GM21360 (cell line): ENCODE data around the gene DPPA2.
"Not testable (repeated sequence)": the region's sequence is repeated elsewhere in the genome, so short reads cannot be mapped to it uniquely, and the experiment has no call there.

Source experiments
- ATAC-seq: cut with Tn5 transposase; IDR thresholded peaks from one replicate; pipeline ENCODE4 v1.9.1; 2021; ENCODE audit warnings: mild to moderate bottlenecking, moderate library complexity; ENCODE audit not compliant: unreplicated experiment

The DPPA2 gene, protein sequence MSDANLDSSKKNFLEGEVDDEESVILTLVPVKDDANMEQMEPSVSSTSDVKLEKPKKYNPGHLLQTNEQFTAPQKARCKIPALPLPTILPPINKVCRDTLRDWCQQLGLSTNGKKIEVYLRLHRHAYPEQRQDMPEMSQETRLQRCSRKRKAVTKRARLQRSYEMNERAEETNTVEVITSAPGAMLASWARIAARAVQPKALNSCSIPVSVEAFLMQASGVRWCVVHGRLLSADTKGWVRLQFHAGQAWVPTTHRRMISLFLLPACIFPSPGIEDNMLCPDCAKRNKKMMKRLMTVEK

GRCh38 chr3:109316162-109316730 lies at the start of gene DPPA2:
Gene DPPA2 (minus strand): TSS chr3:109316517. CDS start chr3:109314542, 1,975 bp downstream.
- ATAC-seq = no peak

DNA sequence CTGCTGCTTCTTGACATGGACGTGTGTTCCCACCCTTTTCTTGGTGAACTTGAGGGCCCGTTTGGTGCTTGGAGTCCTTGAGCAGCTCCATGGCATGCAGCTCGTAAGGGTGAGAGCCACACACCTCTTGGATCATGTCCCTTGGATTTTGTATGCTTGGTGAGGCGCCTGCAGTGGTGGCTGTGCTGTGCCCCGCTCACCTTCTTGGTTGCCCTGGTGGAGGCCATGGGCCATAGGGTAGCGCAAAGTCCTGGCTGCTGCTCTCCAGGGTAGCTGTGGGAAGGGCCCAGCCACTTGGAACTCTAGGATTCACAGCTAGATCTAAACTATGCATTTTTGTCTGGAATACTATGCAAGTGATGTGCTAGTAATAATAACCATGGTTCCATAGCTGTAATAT lies 47.8 kb upstream of the DPPA2 start:
- no peak for ATAC-seq

- no peak for ATAC-seq
Measured at GRCh38 chr3:109363634-109364033, 47.3 kb upstream of the DPPA2 start.

DNA sequence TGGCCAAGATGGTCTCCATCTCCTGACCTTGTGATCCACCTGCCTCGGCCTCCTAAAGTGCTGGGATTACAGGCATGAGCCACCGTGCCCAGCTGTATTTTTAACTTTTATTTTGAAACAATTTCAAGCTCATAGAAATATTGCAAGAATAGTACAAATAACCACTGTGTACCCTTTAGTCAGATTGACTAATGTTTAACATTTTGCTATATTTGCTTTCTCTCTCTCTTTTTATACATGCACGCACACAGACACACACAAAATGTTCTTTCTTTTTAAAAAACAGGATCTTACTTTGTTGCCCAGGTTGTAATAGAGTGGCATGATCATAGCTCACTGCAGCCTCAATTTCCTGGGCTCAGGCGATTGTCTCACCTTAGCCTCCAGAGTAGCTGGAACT lies 46.5 kb upstream of the DPPA2 start:
- ATAC-seq = no peak

- not testable (repeated sequence) for ATAC-seq
Measured at GRCh38 chr3:109358809-109359208, 42.5 kb upstream of the DPPA2 start.

DNA sequence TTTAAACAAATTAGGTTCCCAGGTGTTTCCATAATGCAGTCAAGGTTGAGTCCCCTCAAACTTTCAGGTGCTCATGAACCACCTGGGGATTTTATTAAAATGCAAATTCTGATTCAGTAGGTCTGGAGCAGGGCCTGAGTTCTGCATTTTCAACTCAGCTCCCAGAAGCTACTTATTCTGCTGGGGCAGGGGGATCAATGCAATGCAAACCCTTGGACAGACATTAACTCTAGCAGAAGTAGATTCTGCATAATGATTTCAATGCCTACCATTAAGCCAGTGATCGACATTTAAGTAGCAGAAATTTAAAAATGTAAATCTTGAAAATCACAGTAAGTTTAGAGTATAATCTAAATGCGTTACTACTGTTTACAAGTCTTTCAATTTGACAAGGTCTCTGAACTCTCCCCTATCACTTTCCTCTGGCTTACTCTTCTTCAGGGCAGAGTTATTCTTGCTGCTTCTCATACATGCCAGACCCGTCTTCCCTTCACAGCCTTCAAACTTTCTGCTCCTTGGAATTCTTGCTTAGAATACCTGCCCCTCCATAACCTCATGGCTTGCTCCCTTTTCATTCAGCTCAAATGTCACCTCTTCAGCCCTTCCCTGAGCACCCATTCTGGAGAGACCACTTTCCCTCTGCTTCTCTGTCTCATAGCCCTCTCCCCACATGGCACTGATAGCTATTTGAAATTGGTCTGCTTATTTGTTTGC lies 40.3 kb upstream of the DPPA2 start:
- no peak for ATAC-seq

- ATAC-seq = no peak
Measured at GRCh38 chr3:109355625-109356441, 39.5 kb upstream of the DPPA2 start.

- no peak for ATAC-seq
Measured at GRCh38 chr3:109353057-109353456, 36.7 kb upstream of the DPPA2 start.

- no peak for ATAC-seq
Measured at GRCh38 chr3:109351231-109351630, 34.9 kb upstream of the DPPA2 start.

DNA sequence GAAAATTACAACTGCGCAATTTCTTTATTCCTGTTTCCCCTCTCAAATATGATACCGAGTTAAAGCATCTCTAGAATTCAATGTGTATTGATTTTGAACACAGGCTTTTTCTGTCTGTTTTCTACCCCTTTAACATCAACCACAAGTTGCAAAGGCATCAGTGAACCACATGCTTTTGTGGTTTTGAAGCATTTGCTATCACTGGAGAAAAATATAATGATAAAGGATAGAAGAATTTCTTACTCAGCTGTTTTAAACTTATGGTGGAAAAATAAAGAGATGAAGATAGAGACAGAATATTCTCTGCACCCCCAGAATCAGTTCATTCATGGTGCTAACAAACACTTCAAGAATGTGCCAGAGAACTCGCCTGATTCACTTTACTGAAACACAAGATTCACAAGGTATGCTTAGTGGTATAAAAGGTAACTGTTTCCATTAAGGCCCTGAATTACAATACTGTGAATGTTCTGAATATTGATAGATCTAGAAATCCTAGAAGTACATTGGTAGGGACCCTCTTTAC lies 30.5 kb upstream of the DPPA2 start:
- no peak for ATAC-seq

GRCh38 chr3:109346099-109346498 lies 29.8 kb upstream of the DPPA2 start:
- ATAC-seq = no peak

DNA sequence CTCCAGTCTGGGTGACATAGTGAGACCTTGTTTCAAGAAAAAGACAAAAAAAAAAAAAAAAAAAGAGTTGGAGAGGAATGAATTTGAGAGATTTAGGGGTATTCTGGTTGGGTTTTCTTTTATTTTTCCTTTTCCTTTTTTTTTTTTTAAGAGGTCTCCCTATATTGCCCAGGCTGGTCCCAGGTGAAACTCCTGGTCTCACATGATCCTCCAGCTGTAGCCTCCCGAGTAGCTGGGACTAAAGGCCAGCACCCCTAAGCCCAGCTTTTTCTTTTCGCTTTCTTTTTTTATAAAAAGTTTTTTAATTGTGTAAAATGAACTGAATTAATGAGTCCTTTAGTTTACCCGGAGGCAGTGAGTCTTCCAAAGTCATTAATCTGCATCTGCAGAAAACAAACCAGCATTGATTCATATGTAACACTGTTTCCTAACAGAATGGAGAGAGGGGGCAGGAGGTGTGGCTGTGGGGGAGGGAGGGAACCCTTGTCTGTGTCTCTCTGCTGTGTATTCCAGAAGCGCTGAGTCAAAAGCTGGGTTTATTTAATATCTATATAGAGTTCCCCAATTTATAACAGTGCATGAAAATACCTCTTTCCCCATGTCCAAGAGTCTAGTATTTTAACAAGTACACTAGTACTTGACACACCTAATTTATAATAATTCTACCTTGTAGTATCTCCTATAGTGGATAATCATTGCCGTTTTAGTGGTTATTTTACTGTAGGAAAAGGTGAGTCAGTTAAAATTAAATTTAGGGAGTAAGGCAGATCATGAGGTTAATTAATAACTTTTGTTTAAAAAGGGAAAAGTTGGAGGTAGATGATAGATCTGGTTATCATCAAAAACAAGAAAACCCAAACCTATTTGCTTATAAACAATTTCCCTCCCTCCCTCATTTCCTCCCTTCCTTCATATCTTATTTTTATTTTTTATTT lies 23.7 kb upstream of the DPPA2 start:
- ATAC-seq = no peak

DNA sequence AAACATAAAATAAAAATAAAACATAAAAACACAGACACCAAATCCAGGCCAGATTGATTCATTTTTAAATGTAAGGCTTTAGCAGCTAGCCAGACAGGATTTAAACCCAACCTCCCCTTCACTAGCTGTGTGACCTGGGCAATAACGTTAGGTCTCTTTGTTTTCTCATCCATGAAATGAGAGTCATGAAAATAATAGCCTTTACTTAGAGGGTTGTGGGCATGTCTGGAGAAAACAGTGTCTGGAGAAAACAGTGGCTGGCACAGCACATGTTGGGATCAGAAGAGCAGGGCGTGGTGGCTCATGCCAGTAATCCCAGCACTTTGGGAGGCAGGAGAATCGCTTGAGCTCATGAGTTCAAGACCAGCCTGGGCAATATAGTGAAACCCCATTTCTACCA lies 22.9 kb upstream of the DPPA2 start:
- no peak for ATAC-seq

DNA sequence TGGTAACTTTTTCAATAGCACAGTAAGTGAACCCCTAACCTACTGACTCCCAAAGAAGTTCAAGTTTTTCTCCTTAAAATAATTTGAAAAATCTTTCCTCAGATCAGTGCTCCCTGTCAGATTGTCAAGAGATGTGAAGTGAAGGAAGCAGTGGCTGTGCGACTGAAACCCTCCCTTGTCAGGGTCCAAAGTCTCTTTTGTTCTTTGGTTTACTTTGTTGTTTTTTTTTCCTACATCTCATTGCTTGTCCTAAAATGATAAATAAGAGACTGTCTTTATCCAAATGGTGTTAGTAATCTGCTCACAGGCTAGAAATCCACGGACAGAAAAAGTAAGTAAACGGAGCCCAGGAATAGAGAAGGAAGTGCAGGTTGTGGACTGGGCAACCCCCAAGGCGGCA lies 22.0 kb upstream of the DPPA2 start:
- ATAC-seq = no peak

GRCh38 chr3:109337393-109337792 lies 21.1 kb upstream of the DPPA2 start, which contains the start of gene DPPA4:
Gene DPPA4 (minus strand): TSS chr3:109337546. CDS start chr3:109337517, 29 bp downstream.
- no peak for ATAC-seq

GRCh38 chr3:109336291-109336861 lies 20.1 kb upstream of the DPPA2 start:
- no peak for ATAC-seq

DNA sequence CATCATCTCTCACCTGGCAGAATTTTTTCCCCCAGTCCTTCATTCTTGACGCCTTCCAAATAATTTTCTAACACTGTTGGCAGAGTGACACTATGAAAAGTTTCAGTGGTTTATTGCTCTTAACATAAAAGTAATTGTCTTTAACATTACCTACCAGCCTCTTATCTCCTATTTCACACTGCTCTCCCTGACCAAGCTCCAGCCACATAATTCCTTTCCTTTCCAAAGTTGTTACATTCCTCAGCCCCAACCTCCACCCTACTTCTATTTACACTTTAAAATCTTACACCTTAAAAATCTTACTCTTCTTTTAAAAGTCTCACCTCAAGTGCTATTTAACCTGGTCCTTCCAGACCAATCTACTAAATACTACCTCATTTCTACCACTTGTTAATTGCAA lies 18.3 kb upstream of the DPPA2 start:
- no peak for ATAC-seq

- no peak for ATAC-seq
Measured at GRCh38 chr3:109331692-109332091, 15.4 kb upstream of the DPPA2 start.

DNA sequence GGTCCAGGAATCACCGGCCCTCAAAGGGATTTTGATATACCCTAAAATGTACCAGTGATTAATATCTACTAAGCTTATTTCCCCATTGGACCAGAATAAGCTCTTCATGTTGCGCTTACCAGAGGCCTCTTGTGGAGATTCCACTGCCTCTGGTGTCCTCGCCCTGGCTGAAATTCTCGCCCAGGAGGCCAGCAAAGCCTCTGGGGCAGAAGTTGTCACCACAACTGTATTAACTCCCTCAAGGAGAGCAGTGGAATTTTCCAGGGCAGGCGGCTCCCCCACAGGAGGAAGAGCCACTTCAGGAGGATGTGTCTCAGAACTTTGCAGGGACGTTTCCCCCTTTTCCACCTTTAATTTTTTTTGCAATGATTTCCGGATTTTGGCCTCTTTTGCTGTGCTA lies 14.1 kb upstream of the DPPA2 start:
- no peak for ATAC-seq

DNA sequence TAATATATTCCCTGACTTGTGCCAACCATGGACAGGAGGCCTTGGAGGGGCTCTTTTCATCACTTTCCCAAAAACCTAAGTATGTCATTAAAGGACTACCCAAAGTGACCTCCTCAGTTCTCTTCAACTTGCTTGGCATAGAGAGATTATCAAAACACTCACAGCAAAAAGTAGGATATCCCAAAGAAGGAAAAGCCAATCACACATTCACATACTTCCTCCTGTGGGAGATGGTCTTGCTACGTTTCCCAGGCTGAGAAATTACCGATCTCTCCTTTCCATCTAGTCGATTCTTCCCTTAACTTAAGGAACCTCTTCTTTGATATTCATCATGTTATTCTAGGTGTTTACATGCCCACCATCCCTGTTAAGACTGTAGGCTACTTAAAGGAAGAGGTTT lies 11.9 kb upstream of the DPPA2 start:
- no peak for ATAC-seq
